ENCODE results near the gene SH2D3C. TPM values are rescaled to one million over a fixed set of nuclear protein-coding genes. Genes with fewer than 3 reads are reported as not detected.
A peak's percentile ranks its signal among the peaks of the same experiment; 100 is the strongest.

Gene SH2D3C
- total RNA-seq, 1 donor: 0.18 TPM

DNA sequence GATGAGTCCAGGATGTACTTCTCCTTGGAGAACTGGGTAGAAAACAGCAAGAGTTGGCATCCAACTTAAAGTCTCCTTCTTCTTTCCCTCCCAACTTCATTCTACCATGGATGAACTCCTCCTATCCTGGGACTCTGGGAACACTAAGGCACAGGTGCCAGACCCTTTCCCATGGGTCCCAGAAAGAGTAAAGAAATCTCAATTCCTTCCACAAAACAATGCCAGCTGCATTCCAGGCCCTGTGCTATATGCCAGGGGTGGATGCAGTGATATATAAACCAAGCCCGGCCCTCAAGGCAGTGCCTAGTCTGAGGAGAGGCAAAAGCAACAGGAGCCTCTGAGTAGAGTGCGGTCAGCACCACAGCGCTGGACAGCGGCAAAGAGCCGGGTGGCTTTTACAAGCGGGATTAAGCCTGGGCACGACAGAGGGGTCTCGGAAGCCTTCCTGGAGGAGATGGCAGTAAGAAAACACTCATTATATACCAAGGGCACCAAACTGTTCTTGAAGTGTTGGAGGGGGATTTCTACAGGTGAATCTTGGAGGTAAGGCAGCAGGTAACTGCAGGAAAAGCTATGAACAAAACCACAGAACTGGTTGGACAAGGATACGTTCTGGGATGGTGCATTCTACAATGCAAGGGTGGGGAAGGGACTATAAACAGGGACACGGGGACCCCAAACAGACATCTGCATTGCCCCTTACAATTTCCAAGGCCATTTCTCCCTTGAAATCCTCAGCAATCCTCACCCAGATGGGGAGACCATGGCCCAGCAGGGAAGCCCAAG is 27.0 kb downstream of the SH2D3C start:
- no peak overlapping the region for H3K4me3 ChIP-seq (ENCODE audit: low read depth, low read length)
- TF ChIP-seq CTCF (IDR thresholded peaks at IDR 0.05; ENCODE audit: insufficient read depth, low read length): no peak
- DNase-seq (ENCODE audit: low read depth): peak; percentile 35

DNA sequence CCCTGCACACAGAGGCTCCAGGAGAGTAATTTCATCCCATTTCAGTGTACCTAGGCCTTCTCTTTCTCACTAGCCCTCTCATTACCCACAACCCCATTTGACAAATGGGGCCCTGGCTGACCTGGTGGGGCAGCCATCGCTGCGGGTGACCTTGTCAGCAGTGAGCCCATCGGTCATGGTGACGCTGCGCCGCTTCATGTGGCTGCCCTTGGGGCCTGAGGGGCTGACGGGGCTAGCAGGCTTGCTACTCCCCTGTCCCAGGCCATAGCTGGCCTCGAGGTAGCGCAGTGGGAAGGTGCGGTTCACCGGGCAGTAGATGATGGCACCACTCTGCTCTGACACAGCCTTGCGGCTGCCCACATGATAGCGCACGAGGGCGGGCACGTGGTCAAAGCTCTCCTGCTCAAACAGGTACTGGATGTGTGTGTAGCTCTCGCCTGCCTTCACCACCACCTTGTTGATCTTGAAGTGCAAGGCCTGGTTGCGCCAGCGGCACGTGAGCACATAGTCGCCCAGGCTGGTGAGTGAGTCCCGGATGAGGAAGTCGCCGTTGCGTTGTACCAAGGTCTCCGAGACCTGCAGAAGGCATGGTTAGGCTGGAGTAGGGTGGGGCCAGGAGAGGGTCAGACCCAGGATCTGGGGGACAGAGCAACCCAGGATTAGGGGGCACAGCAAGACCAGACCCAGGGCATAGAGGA is 29.2 kb downstream of the SH2D3C start:
- TF ChIP-seq CTCF (IDR thresholded peaks at IDR 0.05; ENCODE audit: insufficient read depth, low read length): no peak

GRCh38 chr9:127746959-127747569 is 31.4 kb downstream of the SH2D3C start:
- no peak for TF ChIP-seq CTCF (IDR thresholded peaks at IDR 0.05; ENCODE audit: insufficient read depth, low read length)
- no peak overlapping the region for H3K4me3 ChIP-seq (ENCODE audit: low read depth, low read length)
- DNase-seq (ENCODE audit: low read depth): no peak

More for the DNA sequence above, 29.2 kb downstream of the SH2D3C start:
- no peak overlapping the region for H3K4me3 ChIP-seq (ENCODE audit: low read depth, low read length)
- no peak for DNase-seq (ENCODE audit: low read depth)

- H3K4me3 ChIP-seq (ENCODE audit: low read depth, low read length): no peak overlapping the region
- TF ChIP-seq CTCF (IDR thresholded peaks at IDR 0.05; ENCODE audit: insufficient read depth, low read length): no peak
- no peak for DNase-seq (ENCODE audit: low read depth)
Observed at GRCh38 chr9:127744398-127745110, 33.9 kb downstream of the SH2D3C start.

DNA sequence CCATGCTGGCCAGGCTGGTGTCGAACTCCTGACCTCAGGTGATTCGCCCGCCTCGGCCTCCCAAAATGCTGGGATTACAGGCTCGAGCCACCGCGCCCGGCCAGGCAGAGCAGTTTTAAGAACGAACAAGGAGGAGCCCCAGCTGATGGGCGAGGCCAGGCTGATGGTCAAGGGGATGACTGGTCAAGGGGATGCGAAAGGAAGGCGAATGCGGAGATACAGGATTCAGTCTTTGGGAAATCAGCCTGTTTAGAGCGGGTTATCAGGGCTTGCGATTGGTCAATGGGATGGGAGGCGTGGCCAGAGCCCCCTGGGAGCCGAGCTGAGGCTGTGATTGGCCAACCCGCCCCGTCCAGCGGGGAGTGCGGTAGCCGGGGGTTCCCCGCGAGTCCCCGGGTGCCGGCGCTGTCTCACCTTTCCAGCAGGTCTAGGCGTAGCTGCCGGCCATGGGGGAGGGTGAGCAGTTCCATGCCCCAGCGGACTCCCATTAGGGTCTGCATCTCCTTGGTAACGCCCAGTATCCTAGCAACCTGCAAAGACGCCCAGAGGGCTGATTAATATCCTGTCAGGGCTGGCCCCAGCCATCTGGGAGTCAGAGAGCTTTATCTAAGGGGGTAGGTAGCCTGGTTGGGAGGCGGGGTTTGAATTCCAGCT is 35.9 kb downstream of the SH2D3C start:
- TF ChIP-seq CTCF (IDR thresholded peaks at IDR 0.05; ENCODE audit: insufficient read depth, low read length): no peak
- DNase-seq (ENCODE audit: low read depth): peak; percentile 78
- peak overlapping the region; percentile 38 for H3K4me3 ChIP-seq (ENCODE audit: low read depth, low read length)

DNA sequence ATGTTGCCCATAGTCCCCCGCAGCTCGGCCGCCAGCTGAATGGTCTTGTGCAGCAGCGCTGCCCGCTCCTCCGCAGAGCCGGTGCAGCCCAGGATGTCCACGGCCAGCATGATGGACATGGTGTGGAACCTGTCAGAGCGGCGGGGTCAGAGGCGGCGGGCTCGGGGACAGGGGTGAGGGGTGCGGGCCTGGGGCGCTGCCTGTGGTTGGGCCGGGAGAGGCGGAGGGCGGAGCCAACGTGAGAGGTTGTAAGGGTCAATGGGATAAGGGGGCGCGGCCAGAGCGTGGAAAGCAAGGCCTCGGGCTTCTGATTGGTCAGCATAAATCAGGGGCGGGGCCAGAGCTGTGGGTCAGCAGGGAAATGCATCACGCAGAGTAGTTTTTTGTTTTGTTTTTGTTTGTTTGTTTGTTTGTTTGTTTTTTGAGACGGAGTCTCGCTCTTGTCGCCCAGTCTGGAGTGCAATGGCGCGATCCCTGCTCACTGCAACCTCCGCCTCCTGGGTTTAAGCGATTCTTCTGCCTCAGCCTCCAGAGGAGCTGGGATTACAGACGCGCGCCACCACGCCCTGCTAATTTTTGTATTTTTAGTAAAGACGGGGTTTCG is 36.5 kb downstream of the SH2D3C start:
- no peak for DNase-seq (ENCODE audit: low read depth)
- TF ChIP-seq CTCF (IDR thresholded peaks at IDR 0.05; ENCODE audit: insufficient read depth, low read length): no peak

More for the DNA sequence above, 36.5 kb downstream of the SH2D3C start:
- H3K4me3 ChIP-seq (ENCODE audit: low read depth, low read length): no peak overlapping the region
